ENCODE results near the gene SORL1. TPM values are rescaled to one million over a fixed set of nuclear protein-coding genes. Genes with fewer than 3 reads are reported as not detected.
A peak's percentile ranks its signal among the peaks of the same experiment; 100 is the strongest.

SORL1 gene
- total RNA-seq, 1 donor from 2014 or later = 28.4 TPM

- H3K4me1 Mint-ChIP-seq = peaks cover 56% of the 10 kb centered on the region
- intact Hi-C loops (cut with micrococcal nuclease) = loop anchor here (5.0 kb wide), 1 partner anchor 45 kb away; no protein-coding TSS in a partner anchor
- no peak for DNase-seq
- peaks cover 5% of the 10 kb centered on the region for H3K9me3 Mint-ChIP-seq
- H3K27me3 Mint-ChIP-seq = no peaks in the 10 kb centered on the region
- peaks cover 2% of the 10 kb centered on the region for H3K36me3 Mint-ChIP-seq (ENCODE audit: low read depth)
- H3K27ac Mint-ChIP-seq = peak overlapping the region; percentile 72
- H3K4me3 Mint-ChIP-seq = peak overlapping the region; percentile 42
Observed at GRCh38 chr11:121417607-121418006, 34.5 kb upstream of the SORL1 start.

- peak; percentile 85 for DNase-seq
- H3K27me3 Mint-ChIP-seq = no peaks in the 10 kb centered on the region
- no peak overlapping the region for H3K4me3 Mint-ChIP-seq
- H3K9me3 Mint-ChIP-seq = no peaks in the 10 kb centered on the region
- H3K36me3 Mint-ChIP-seq (ENCODE audit: low read depth) = peaks cover 1% of the 10 kb centered on the region
- intact Hi-C loops (cut with micrococcal nuclease) = loop anchor here (5.0 kb wide), 1 partner anchor 46 kb away; no protein-coding TSS in a partner anchor
- H3K27ac Mint-ChIP-seq = peak overlapping the region; percentile 52
- peaks cover 63% of the 10 kb centered on the region for H3K4me1 Mint-ChIP-seq
Observed at GRCh38 chr11:121418625-121419114, 33.4 kb upstream of the SORL1 start.

- Mint-ChIP-seq H3K4me3 (no peak overlapping the region), H3K27me3 (no peaks in the 10 kb centered on the region), H3K36me3 (ENCODE audit: low read depth) (peaks cover 2% of the 10 kb centered on the region), H3K9me3 (peaks cover 3% of the 10 kb centered on the region), H3K4me1 (peaks cover 65% of the 10 kb centered on the region), H3K27ac (peak overlapping the region; percentile 18)
- intact Hi-C loops (cut with micrococcal nuclease) = loop anchor here (2.0 to 5.0 kb wide), 3 partner anchors 31 to 93 kb away; no protein-coding TSS in a partner anchor
- DNase-seq = no peak
Observed at GRCh38 chr11:121419836-121420235, 32.3 kb upstream of the SORL1 start.

GRCh38 chr11:121420398-121420797 lies 31.7 kb upstream of the SORL1 start:
- peak; percentile 71 for DNase-seq
- H3K27me3 Mint-ChIP-seq = no peaks in the 10 kb centered on the region
- peaks cover 61% of the 10 kb centered on the region for H3K4me1 Mint-ChIP-seq
- peaks cover 9% of the 10 kb centered on the region for H3K9me3 Mint-ChIP-seq
- peak overlapping the region; percentile 3 for H3K4me3 Mint-ChIP-seq
- intact Hi-C loops (cut with micrococcal nuclease) = loop anchor here (2.0 to 5.0 kb wide), 2 partner anchors 30 to 93 kb away; no protein-coding TSS in a partner anchor
- H3K27ac Mint-ChIP-seq = peak overlapping the region; percentile 18
- H3K36me3 Mint-ChIP-seq (ENCODE audit: low read depth) = peaks cover 7% of the 10 kb centered on the region

- peaks cover 9% of the 10 kb centered on the region for H3K9me3 Mint-ChIP-seq
- no peak overlapping the region for H3K27ac Mint-ChIP-seq
- H3K4me1 Mint-ChIP-seq = peaks cover 56% of the 10 kb centered on the region
- peaks cover 8% of the 10 kb centered on the region for H3K36me3 Mint-ChIP-seq (ENCODE audit: low read depth)
- intact Hi-C loops (cut with micrococcal nuclease) = loop anchor here (2.0 to 5.0 kb wide), 2 partner anchors 29 to 94 kb away; no protein-coding TSS in a partner anchor
- no peak for DNase-seq
- H3K4me3 Mint-ChIP-seq = no peak overlapping the region
- no peaks in the 10 kb centered on the region for H3K27me3 Mint-ChIP-seq
Observed at GRCh38 chr11:121421149-121421901, 30.8 kb upstream of the SORL1 start.

GRCh38 chr11:121422675-121423074 lies 29.4 kb upstream of the SORL1 start:
- peak; percentile 64 for DNase-seq
- Mint-ChIP-seq H3K36me3 (ENCODE audit: low read depth) (peaks cover 8% of the 10 kb centered on the region), H3K27me3 (no peaks in the 10 kb centered on the region), H3K4me1 (peaks cover 50% of the 10 kb centered on the region), H3K27ac (no peak overlapping the region), H3K9me3 (peaks cover 9% of the 10 kb centered on the region), H3K4me3 (peak overlapping the region; percentile 37)
- intact Hi-C loops (cut with micrococcal nuclease) = loop anchor here (5.0 kb wide), 1 partner anchor 95 kb away; no protein-coding TSS in a partner anchor

GRCh38 chr11:121425828-121426227 lies 26.3 kb upstream of the SORL1 start:
- peaks cover 2% of the 10 kb centered on the region for H3K27me3 Mint-ChIP-seq
- peaks cover 29% of the 10 kb centered on the region for H3K4me1 Mint-ChIP-seq
- DNase-seq = no peak
- intact Hi-C loops (cut with micrococcal nuclease) = no loop called here
- H3K36me3 Mint-ChIP-seq (ENCODE audit: low read depth) = peaks cover 8% of the 10 kb centered on the region
- no peak overlapping the region for H3K27ac Mint-ChIP-seq
- H3K9me3 Mint-ChIP-seq = peaks cover 9% of the 10 kb centered on the region
- no peak overlapping the region for H3K4me3 Mint-ChIP-seq

GRCh38 chr11:121426476-121427399 lies 25.4 kb upstream of the SORL1 start:
- Mint-ChIP-seq H3K9me3 (peaks cover 9% of the 10 kb centered on the region), H3K27ac (no peak overlapping the region), H3K36me3 (ENCODE audit: low read depth) (peaks cover 8% of the 10 kb centered on the region), H3K4me3 (peak overlapping the region; percentile 67), H3K4me1 (peaks cover 24% of the 10 kb centered on the region), H3K27me3 (peaks cover 2% of the 10 kb centered on the region)
- DNase-seq = peak; percentile 82
- intact Hi-C loops (cut with micrococcal nuclease) = no loop called here

- DNase-seq = no peak
- H3K4me3 Mint-ChIP-seq = peak overlapping the region; percentile 30
- H3K4me1 Mint-ChIP-seq = peaks cover 24% of the 10 kb centered on the region
- peaks cover 9% of the 10 kb centered on the region for H3K9me3 Mint-ChIP-seq
- intact Hi-C loops (cut with micrococcal nuclease) = no loop called here
- H3K36me3 Mint-ChIP-seq (ENCODE audit: low read depth) = peaks cover 8% of the 10 kb centered on the region
- H3K27ac Mint-ChIP-seq = no peak overlapping the region
- peaks cover 2% of the 10 kb centered on the region for H3K27me3 Mint-ChIP-seq
Observed at GRCh38 chr11:121427400-121427744, 24.7 kb upstream of the SORL1 start.

GRCh38 chr11:121429556-121429955 lies 22.6 kb upstream of the SORL1 start:
- no peak for DNase-seq
- Mint-ChIP-seq H3K9me3 (peaks cover 6% of the 10 kb centered on the region), H3K36me3 (ENCODE audit: low read depth) (peaks cover 7% of the 10 kb centered on the region), H3K4me1 (peaks cover 13% of the 10 kb centered on the region), H3K27ac (no peak overlapping the region), H3K4me3 (no peak overlapping the region), H3K27me3 (peaks cover 2% of the 10 kb centered on the region)
- intact Hi-C loops (cut with micrococcal nuclease) = no loop called here

- intact Hi-C loops (cut with micrococcal nuclease) = loop anchor here (1.0 kb wide), 2 partner anchors 17 to 32 kb away; no protein-coding TSS in a partner anchor
- peak overlapping the region; percentile 63 for H3K27ac Mint-ChIP-seq
- peaks cover 1% of the 10 kb centered on the region for H3K36me3 Mint-ChIP-seq (ENCODE audit: low read depth)
- peaks cover 18% of the 10 kb centered on the region for H3K4me1 Mint-ChIP-seq
- peaks cover 2% of the 10 kb centered on the region for H3K27me3 Mint-ChIP-seq
- no peaks in the 10 kb centered on the region for H3K9me3 Mint-ChIP-seq
- no peak for DNase-seq
- no peak overlapping the region for H3K4me3 Mint-ChIP-seq
Observed at GRCh38 chr11:121431820-121432526, 20.1 kb upstream of the SORL1 start.

- intact Hi-C loops (cut with micrococcal nuclease) = no loop called here
- Mint-ChIP-seq H3K4me3 (no peak overlapping the region), H3K36me3 (ENCODE audit: low read depth) (peaks cover 6% of the 10 kb centered on the region), H3K27me3 (no peaks in the 10 kb centered on the region), H3K9me3 (peaks cover 4% of the 10 kb centered on the region), H3K4me1 (peaks cover 28% of the 10 kb centered on the region), H3K27ac (no peak overlapping the region)
- no peak for DNase-seq
Observed at GRCh38 chr11:121435132-121435531, 17.0 kb upstream of the SORL1 start.

All from activated CD4-positive, alpha-beta T cell treated with anti-CD3 and anti-CD28 coated beads, Interleukin-2, amount 10 ng/mL, durations not matched to agents 24 days and 14 days (primary cell).